GM18951 (cell line): ENCODE results near the gene TMEM95.
"Not testable (repeated sequence)": the region's sequence is repeated elsewhere in the genome, so short reads cannot be mapped to it uniquely, and the experiment has no call there.

Experiments
- POLR2A ChIP-seq: IDR thresholded peaks from 4 replicates; pipeline ENCODE4 v1.6.1; 2011; ENCODE audit warnings: mild to moderate bottlenecking; ENCODE audit not compliant: insufficient read length, insufficient read depth; ENCODE audit errors: extremely low read depth
- in situ Hi-C: fragments of 300-500 bp; cut with MboI; formaldehyde crosslinking; loops from one replicate; pipeline ENCODE4 v1.12.0; 2022; ENCODE audit warnings: low sequenced_read_pairs, mixed read lengths, inconsistent platforms; ENCODE audit not compliant: unreplicated experiment

Gene TMEM95

DNA sequence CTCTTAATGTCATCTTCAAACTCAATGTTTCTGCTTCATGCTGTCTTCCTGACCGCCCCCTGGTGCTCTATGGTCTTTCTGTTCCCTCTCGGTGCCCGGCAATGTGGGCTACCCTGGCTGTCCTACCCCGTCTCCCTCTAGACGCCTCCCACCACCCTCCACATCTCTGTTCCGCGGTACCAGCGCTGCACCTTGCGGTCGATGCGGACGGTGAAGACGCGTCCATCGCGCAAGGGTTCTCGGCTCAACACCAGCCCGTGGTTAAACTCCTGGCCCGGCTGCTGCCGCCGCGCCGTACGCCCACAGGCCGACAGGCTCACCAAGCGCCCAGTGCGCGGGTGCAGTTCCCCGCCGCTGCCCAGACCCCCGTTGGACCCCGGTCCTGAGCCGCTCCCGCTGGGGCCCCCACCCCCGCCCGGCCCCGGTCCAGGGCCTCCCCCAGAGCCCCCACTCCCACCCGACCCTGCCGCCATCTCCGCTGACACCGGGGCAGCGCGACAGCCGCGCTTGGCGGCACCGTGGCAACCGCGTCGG lies 26.0 kb upstream of the TMEM95 start, which contains the start of gene NEURL4:
Gene NEURL4 (minus strand): TSS at position 496 of the 534 bp plus-strand sequence. CDS start 23 bp downstream, at position 473.
- no peak for TF ChIP-seq POLR2A
- in situ Hi-C loops: no loop called here

DNA sequence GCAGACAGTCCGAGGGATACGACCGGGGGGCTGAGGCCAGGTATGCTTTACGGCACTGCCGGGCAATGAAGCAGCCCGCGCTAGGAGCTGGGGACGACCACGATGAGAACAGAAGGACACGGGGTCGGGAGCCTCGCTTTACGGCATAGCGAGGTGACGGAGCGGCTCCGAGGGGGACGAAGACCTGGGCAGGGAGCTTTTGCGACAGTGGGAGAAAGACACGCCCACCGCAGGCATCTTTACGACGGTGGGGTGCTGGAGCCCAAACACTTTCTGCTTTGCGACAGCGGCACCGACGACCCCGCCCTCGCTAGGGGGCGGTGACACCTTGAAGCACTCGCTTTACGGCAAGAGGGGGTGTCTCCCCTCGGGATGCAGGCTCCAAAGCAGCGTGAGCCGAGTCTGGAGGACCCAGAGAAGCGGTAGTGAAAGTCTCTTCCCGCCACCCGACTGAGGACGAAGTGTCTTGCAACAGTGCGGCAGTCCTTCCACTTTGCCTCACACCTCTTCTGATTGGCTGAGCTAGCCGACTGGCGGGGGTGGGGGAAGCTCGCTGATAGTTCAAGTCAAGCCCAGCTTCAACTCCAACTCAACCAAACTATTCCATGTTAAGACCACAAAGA lies 25.5 kb upstream of the TMEM95 start:
- TF ChIP-seq POLR2A: peak; percentile 75
- in situ Hi-C loops: no loop called here

DNA sequence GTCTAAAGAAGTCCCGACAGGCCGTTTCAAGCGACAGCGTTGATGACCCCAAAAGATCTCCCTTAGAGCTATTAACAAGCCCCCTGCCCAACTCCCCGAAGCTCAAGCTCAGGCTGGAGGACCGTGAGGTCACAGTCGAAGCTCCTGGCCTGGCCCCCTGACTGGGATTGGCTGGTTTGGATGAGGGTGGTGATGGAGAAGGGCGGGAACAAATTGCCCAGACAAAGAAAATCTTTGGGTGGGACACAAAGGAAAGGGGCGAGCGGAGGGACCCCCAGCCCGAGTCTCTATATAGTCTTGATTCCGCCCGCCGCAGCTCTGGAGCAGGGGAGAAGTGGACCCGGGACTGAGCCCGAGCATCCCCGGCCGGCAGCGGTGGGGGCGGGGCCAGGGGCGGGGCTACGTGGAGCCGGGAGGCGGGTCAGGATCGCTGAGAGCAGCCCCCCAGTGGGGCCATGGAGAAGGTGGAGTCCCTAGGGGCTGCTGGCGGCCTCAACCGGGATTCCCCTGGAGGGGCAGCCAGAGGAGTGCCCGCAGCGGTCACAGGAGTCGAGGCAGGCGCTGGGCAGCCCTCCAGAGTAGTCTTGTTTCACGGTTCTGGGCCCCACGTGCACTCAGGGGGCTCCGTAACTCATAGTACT lies 24.8 kb upstream of the TMEM95 start:
- in situ Hi-C loops: no loop called here

DNA sequence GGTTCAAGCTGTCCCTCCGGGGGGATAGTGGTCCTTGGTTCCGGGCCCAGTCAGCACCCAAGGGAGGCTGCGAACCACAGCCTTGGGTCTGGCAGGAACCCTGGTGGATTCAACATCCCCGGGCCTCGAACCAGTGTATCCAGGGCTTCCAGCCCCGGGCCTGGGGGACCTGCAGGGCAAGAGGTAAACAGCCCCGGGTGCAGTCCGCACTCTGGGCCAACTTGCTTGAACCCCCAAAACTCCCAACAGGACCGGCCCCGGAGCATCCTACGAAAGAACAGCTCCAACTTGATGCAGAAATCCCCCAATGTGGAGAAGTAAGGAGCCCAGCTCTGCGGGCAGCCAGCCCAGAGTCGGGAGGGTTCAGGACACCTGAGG lies 24.3 kb upstream of the TMEM95 start:
- in situ Hi-C loops: no loop called here
- no peak for TF ChIP-seq POLR2A

More for the DNA sequence above, 24.8 kb upstream of the TMEM95 start:
- TF ChIP-seq POLR2A: peak; percentile 52

DNA sequence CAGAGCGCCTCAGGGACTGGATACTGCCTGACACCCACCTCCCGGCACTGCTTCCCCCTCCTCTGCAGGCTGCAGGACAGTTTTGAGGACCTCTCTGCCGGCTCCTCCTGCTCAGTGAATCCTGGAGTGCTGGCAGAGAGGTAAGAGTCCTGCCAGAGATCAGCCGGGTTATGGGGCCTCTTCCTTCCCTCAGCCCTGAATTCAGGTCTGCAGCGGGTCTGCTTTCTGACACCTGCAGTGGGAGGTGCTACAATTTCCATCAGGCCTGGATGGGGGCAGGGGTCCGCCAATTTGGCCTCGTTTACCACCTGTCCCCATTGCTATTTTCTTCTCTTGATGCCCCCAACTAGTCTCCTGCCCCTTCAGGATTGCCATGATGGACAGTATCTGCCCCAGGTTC lies 22.8 kb upstream of the TMEM95 start:
- TF ChIP-seq POLR2A: no peak
- in situ Hi-C loops: no loop called here

DNA sequence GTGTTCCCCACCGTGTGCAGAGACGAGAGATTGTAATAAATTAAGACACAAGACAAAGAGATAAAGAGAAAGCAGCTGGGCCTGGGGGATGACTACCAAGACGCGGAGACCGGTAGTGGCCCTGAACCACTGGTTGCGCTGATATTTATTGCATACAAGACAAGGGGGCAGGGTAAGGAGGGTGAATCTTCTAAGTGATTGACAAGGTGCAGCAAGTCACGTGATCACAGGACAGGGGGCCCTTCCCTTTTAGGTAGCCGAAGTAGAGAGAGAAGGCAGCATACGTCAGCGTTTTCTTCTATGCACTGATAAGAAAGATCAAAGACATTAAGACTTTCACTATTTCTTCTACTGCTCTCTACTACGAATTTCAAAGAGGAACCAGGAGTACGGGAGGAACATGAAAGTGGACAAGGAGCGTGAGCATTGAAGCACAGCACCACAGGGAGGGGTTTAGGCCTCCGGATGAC lies 22.3 kb upstream of the TMEM95 start:
- in situ Hi-C loops: not testable (repeated sequence)

DNA sequence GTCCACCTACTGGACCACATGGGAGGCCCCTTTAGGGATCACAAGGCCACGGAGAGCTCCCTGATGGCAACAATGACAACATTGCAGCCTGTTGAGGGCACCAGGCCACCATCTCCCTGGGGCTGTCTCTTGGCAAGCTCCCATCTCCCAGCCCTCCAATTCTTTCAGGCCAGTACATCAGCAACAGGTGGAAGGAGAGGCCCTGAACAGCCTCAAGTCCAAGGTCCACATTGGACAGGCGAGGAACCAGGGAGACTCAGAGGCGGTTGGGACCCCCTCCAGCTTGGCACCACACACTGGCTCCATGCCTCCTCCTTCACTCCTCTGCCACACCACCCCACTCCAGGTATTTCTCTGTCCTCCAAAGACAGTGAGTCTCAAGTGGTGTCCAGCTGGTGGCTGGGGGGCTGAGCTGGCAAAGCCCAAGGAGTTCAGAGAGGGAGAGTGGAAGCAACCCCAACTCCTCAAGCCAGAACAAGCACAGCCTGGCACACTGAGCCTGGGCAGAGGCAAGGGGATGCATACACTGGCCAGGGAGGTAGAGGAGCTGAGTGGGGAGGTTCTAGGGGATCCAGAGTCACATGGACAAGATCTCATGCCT lies 19.9 kb upstream of the TMEM95 start:
- TF ChIP-seq POLR2A: no peak
- in situ Hi-C loops: no loop called here

DNA sequence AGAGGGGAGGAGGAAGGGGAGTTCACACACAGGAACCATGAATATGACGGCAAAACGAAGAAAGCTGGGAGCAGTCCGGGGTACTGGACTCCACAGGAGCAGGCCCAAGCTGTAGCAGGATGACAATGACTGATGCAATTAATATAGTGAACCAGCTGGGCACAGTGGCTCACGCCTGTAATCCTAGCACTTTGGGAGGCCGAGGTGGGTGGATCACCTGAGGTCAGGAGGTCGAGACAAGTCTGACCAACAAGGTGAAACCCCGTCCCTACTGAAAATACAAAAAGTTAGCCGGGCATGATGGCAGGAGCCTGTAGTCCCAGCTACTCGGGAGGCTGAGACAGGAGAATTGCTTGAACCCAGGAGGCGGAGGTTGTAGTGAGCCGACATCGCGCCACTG lies 19.2 kb upstream of the TMEM95 start:
- in situ Hi-C loops: not testable (repeated sequence)

DNA sequence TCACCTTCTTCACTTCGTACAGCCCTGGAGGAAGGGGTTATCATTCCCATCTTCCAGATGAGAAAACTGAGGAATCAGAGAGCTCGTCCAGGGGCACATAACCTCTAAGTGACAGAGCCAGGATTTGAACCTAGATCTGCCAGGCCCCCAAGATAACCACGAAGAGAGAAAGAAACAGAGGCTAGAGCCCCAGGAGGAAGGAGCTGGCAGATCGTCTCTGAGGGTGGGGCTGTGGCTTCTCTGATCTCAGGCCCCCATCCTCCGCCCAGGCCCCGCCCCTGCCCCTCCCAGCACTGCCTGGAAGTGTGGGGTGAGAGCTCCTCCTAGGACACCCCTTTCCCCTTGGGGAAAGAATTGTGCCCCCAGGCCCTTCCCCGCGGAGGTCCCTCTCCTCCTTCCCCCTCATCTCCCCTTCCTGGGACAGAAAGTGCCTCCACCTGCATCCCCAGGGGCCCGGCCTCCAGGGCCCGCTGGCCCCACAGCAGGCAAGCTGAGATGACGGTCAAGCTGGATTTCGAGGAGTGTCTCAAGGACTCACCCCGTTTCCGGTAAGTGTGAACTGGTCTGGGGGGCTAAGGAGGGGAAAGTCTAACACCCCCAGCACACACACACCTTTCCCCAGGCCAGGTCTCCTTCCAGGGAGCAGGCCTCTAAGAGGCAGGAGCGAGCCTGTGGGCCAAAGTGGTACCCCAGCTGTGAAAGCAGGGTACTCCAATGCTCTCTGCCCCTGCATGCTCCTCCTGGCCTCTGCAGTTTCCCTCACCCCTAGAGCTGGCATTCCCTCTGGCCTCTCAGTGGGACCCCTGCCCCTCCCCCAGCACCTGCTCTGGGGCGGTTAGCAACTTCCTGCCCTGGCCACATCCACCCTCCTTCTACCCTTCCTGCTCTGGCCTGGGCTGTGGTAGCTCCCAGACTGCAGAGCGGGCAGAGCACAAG lies 18.4 kb upstream of the TMEM95 start, which contains the start of gene ACAP1:
Gene ACAP1 (plus strand): TSS at position 290 of the 936 bp plus-strand sequence. CDS start 206 bp downstream, at position 496.
- in situ Hi-C loops: no loop called here
- TF ChIP-seq POLR2A: peak; percentile 62

DNA sequence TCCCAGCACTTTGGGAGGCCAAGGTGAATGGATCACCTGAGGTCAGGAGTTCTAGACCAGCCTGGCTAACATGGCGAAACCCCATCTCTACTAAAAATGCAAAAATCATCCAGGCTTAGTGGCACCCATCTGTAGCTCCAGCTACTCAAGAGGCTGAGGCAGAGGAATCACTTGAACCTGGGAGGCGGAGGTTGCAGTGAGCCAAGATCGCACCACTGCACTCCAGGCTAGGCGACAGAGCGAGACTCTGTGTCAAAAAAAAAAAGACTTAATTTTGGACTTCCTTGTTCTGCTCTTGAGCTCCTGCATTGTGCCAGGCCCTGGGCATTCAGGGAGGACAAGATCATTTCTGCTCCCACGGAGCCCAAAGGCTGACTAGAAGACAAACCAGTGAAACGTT lies 17.4 kb upstream of the TMEM95 start:
- in situ Hi-C loops: not testable (repeated sequence)

DNA sequence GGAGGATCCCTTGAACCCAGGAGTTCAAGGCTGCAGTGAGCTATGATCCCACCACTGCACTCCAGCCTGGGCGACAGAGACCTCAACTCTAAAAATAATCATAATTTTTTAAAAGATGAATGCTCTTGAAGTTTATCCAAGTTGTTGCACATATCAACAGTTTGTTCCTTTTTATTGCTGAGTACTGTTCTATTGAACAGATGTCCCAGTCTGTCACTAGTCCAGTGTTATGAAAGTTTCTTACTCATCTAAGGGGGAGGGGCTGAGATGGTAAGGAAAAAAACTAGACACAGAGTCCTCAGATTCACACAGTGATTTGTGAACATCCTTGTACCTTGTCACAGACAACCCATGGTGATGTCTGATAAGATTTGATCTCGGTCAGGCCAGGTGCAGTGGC lies 14.8 kb upstream of the TMEM95 start:
- in situ Hi-C loops: no loop called here
- TF ChIP-seq POLR2A: no peak

DNA sequence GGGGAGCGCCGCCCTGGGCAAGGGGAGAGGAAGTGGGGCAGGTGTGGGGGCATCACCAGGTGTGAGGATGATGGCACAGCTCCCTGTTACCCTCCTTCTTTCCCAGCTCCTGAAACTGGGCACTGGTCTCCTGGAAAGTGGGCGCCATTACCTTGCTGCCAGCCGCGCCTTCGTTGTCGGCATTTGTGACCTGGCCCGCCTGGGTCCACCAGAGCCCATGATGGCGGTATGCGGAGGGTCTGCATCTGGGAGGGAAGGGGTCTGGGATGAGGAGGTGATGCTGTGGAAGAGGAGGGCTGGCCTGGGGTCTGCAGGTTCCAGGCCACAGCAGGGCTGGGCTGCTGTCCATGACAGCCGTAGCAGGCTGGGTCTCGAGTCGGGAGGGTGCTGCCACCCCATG lies 13.1 kb upstream of the TMEM95 start:
- in situ Hi-C loops: no loop called here
- no peak for TF ChIP-seq POLR2A

DNA sequence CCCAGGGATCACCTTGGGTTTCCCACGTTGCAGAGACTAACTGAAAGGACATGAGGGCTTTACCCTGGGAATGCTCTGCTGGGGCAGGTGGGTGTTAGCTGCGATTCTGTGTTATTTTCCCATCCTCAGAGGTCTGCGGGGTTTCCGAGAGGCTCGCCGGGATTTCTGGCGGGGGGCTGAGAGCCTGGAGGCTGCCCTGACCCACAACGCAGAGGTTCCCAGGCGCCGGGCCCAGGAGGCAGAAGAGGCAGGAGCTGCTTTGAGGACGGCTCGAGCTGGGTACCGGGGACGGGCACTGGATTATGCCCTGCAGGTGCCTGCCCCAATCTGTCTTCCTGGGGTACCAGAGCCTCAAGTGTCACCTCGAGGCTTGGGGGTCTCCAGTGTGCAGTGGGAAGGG lies 11.7 kb upstream of the TMEM95 start:
- TF ChIP-seq POLR2A: no peak
- in situ Hi-C loops: no loop called here
